Measurements from ENCODE around the gene STC2. TPM values are rescaled to one million over a fixed set of nuclear protein-coding genes. Genes with fewer than 3 reads are reported as not detected.
A peak's percentile ranks its signal among the peaks of the same experiment; 100 is the strongest.

STC2 gene
- total and polyA plus RNA-seq, 2 of the 8 experiments (the other 6 are each of a cell fraction or from before 2014, with no cell fraction given) = 26.4 to 53.1 TPM

- peaks cover 0 to 7% (median 6%) of the 10 kb centered on the region in 4 experiments; a peak in 6 of 7 replicates for H3K27me3 ChIP-seq (replicated peaks in 1 of 4; ENCODE audit: control insufficient read depth in 3 of 4, extremely low read depth in 1 of 4, insufficient read depth in 3 of 4, low read length in 3 of 4)
- H3K18ac ChIP-seq (ENCODE audit: extremely low read depth, low read length) = no peak overlapping the region
- H3K36me3 ChIP-seq (ENCODE audit: control insufficient read depth in 2 of 4, insufficient read depth in 4 of 4, low read length in 3 of 4) = no peaks in the 10 kb centered on the region
- no peak overlapping the region for H4K5ac ChIP-seq (ENCODE audit: insufficient read length, low read depth, low read length)
- no peak overlapping the region for H2BK15ac ChIP-seq (ENCODE audit: low read length)
- CTCF ChIA-PET (ENCODE audit: partially characterized antibody) = interaction anchor here (0.6 to 1.7 kb wide), 8 partner anchors 8 to 284 kb away, joined by 3 to 6 read pairs (median 4); no protein-coding TSS in a partner anchor
- no peak overlapping the region for H3K14ac ChIP-seq (ENCODE audit: insufficient read length)
- no peak overlapping the region for H3K23ac ChIP-seq (ENCODE audit: insufficient read length)
- H2BK20ac ChIP-seq (ENCODE audit: low read length) = peak overlapping the region; percentile 72; the same call in 1 of the 2 replicates
- no peak overlapping the region for H3K4ac ChIP-seq (replicated peaks; ENCODE audit: insufficient read length, low read depth, low read length)
- no peak for DNase-seq (ENCODE audit: low read depth in 1 of 2, low spot score in 2 of 2)
- peaks cover 0 to 2% of the 10 kb centered on the region in 2 experiments for H4K20me1 ChIP-seq (replicated peaks in 1 of 2; ENCODE audit: control insufficient read depth in 1 of 2, insufficient read depth in 2 of 2, low read length in 2 of 2)
- no peak overlapping the region for H2BK12ac ChIP-seq (ENCODE audit: low read depth, low read length)
- H3K27ac ChIP-seq (ENCODE audit: low read depth, low read length) = no peak overlapping the region
- no peak overlapping the region for H3K56ac ChIP-seq (replicated peaks; ENCODE audit: insufficient read length, low read depth, low read length)
- no peak for FAIRE-seq
- no peaks in the 10 kb centered on the region for H3K79me2 ChIP-seq (ENCODE audit: control insufficient read depth in 1 of 2, insufficient read depth in 2 of 2, low read length in 2 of 2)
- no peak overlapping the region for H4K8ac ChIP-seq (ENCODE audit: extremely low read depth, insufficient read depth, low read length)
- H3K9ac ChIP-seq (replicated peaks in 1 of 4; ENCODE audit: extremely low read depth in 1 of 4, low read depth in 3 of 4, low read length in 3 of 4) = no peak overlapping the region
- H3K23me2 ChIP-seq (ENCODE audit: low read depth, low read length) = peaks cover 7% of the 10 kb centered on the region; the same call in 1 of the 2 replicates
- peaks cover 0 to 3% of the 10 kb centered on the region in 2 experiments; a peak in 1 of 4 replicates for H3K9me3 ChIP-seq (ENCODE audit: insufficient read depth in 2 of 2, low read depth in 1 of 2, low read length in 1 of 2)
- H2AFZ ChIP-seq (ENCODE audit: low read length) = no peak overlapping the region
- H3K79me1 ChIP-seq (ENCODE audit: low read depth, low read length) = no peaks in the 10 kb centered on the region
- no peak overlapping the region for H3K4me2 ChIP-seq (ENCODE audit: insufficient read depth in 1 of 2, low read depth in 2 of 2, low read length in 2 of 2)
- no peak overlapping the region for H2AK5ac ChIP-seq (ENCODE audit: low read depth, low read length)
- 88% methylated on average over 4 of the region's 4 CpGs; no CpG with 5 or more reads in 1 of the 2 experiments for WGBS, 2 experiments (ENCODE audit: extremely low coverage in 1 of 2, insufficient coverage in 1 of 2, insufficient read length in 1 of 2, insufficient replicate concordance in 2 of 2, low coverage in 1 of 2, low lambda C conversion rate in 2 of 2, missing lambda C conversion rate in 1 of 2)
- POLR2A ChIA-PET (ENCODE audit: partially characterized antibody) = interaction anchor here (4.9 to 25.8 kb wide), 2 partner anchors 27 to 40 kb away, joined by 32 to 536 read pairs; partner anchors contain the start of gene STC2
- no peak overlapping the region for H3K4me3 ChIP-seq (ENCODE audit: extremely low read depth in 1 of 4, insufficient read depth in 2 of 4, low read depth in 3 of 4, low read length in 4 of 4)
- peaks cover 3 to 18% (median 8%) of the 10 kb centered on the region in 4 experiments; a peak in 6 of 7 replicates for H3K4me1 ChIP-seq (replicated peaks in 1 of 4; ENCODE audit: control insufficient read depth in 3 of 4, insufficient read depth in 4 of 4, low read length in 3 of 4)
- no peak overlapping the region for H2BK5ac ChIP-seq (ENCODE audit: low read depth, low read length)
- no peak overlapping the region for H2BK120ac ChIP-seq (replicated peaks; ENCODE audit: low read depth, low read length)
- H4K91ac ChIP-seq (replicated peaks; ENCODE audit: insufficient read length, low read length) = no peak overlapping the region
- TF ChIP-seq SIRT6 (IDR thresholded peaks at IDR 0.05; ENCODE audit: low read length) = no peak
- no peak for TF ChIP-seq SIN3A (conservative IDR thresholded peaks at IDR 0.05 in 1 of 2, IDR thresholded peaks at IDR 0.05 in 1 of 2; ENCODE audit: low read depth in 1 of 2, low read length in 2 of 2)
- no peak for TF ChIP-seq TCF12 (IDR thresholded peaks at IDR 0.05; ENCODE audit: low read depth, low read length)
- TF ChIP-seq RFX5 (IDR thresholded peaks at IDR 0.05; ENCODE audit: borderline replicate concordance, low read depth, low read length) = no peak
- no peak for TF ChIP-seq NANOG (IDR thresholded peaks at IDR 0.05; ENCODE audit: insufficient read depth, low read depth, low read length, poor library complexity, severe bottlenecking)
- TF ChIP-seq BACH1 (IDR thresholded peaks at IDR 0.05; ENCODE audit: low read length) = no peak
- no peak for TF ChIP-seq RXRA (IDR thresholded peaks at IDR 0.05; ENCODE audit: insufficient read depth, low read depth, low read length)
- no peak for TF ChIP-seq SRF (IDR thresholded peaks at IDR 0.05; ENCODE audit: low read depth, low read length)
- TF ChIP-seq PHF8 (conservative IDR thresholded peaks at IDR 0.05; ENCODE audit: low read depth, low read length) = no peak
- no peak for TF ChIP-seq KDM4A (IDR thresholded peaks at IDR 0.05; ENCODE audit: low read depth, low read length, severe bottlenecking)
- no peak for TF ChIP-seq TEAD4 (IDR thresholded peaks at IDR 0.05; ENCODE audit: low read depth, low read length)
- no peak for TF ChIP-seq EGR1 (IDR thresholded peaks at IDR 0.05; ENCODE audit: borderline replicate concordance, low read depth, low read length)
- TF ChIP-seq TBP (IDR thresholded peaks at IDR 0.05; ENCODE audit: low read depth, low read length) = no peak
Observed at GRCh38 chr5:173288632-173289031, 39.6 kb downstream of the STC2 start.
